ENCODE measurements around the gene BTBD19. TPM values are rescaled to one million over a fixed set of nuclear protein-coding genes. Genes with fewer than 3 reads are reported as not detected.

The BTBD19 gene
- total and polyA plus RNA-seq, 2 of the 8 experiments (the other 6 are each of a cell fraction or from before 2014, with no cell fraction given) = 1.1 TPM

DNA sequence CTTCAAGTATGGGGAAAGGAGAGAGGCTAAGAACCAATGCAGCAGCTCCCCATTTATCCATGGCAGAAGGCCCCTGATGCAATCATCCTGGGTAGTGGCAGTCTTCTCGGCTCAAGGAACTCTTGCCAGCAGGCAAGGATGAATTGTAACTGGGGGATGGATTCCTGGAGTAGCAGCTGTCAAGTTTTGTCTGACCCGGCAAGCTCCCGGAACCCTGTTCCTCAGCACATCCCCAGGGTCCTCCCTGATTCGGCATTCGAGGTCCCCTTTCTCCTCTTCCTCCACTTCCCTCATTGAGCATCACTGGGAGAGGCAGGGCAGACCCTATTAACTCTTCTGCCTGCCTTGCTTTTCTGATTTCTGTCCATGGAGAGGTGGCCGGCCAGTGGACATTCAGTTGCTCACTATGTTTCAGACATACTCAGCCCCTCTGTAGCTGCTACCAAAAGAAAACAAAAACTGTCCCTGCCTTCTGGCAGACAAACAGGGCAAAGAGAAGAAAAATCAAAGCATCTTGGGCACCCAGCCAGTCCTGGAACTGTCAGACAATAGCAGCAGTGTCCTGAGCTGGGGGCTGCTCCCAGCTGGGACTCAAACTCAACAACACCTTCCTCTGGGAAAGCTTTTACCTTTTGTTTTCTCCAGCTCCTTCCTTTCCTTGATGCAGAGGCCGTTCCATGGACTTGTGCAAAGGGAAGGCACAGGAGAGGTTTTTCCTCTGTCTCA, 40.3 kb downstream of the BTBD19 start:
- Histone ChIP-seq H2BK15ac (ENCODE audit: low read length) (no peak overlapping the region), H2BK5ac (ENCODE audit: low read depth, low read length) (no peak overlapping the region), H4K8ac (ENCODE audit: extremely low read depth, insufficient read depth, low read length) (no peak overlapping the region), H3K4ac (replicated peaks; ENCODE audit: insufficient read length, low read depth, low read length) (no peak overlapping the region), H3K4me3 (ENCODE audit: extremely low read depth in 1 of 4, insufficient read depth in 2 of 4, low read depth in 3 of 4, low read length in 4 of 4) (no peak overlapping the region), H3K27ac (ENCODE audit: low read depth, low read length) (no peak overlapping the region), H3K9me3 (ENCODE audit: insufficient read depth in 2 of 2, low read depth in 1 of 2, low read length in 1 of 2) (no peaks in the 10 kb centered on the region), H3K9ac (replicated peaks in 1 of 4; ENCODE audit: extremely low read depth in 1 of 4, low read depth in 3 of 4, low read length in 3 of 4) (no peak overlapping the region), H3K18ac (ENCODE audit: extremely low read depth, low read length) (no peak overlapping the region), H2BK120ac (replicated peaks; ENCODE audit: low read depth, low read length) (no peak overlapping the region), H3K56ac (replicated peaks; ENCODE audit: insufficient read length, low read depth, low read length) (no peak overlapping the region), H4K5ac (ENCODE audit: insufficient read length, low read depth, low read length) (no peak overlapping the region), H2BK12ac (ENCODE audit: low read depth, low read length) (no peak overlapping the region), H2AFZ (ENCODE audit: low read length) (no peak overlapping the region), H4K91ac (replicated peaks; ENCODE audit: insufficient read length, low read length) (no peak overlapping the region), H3K79me1 (ENCODE audit: low read depth, low read length) (no peaks in the 10 kb centered on the region), H3K4me1 (replicated peaks in 1 of 4; ENCODE audit: control insufficient read depth in 3 of 4, insufficient read depth in 4 of 4, low read length in 3 of 4) (no peaks in the 10 kb centered on the region), H2AK5ac (ENCODE audit: low read depth, low read length) (no peak overlapping the region), H2BK20ac (ENCODE audit: low read length) (no peak overlapping the region), H3K4me2 (ENCODE audit: insufficient read depth in 1 of 2, low read depth in 2 of 2, low read length in 2 of 2) (no peak overlapping the region), H3K23me2 (ENCODE audit: low read depth, low read length) (no peaks in the 10 kb centered on the region; the same call in 1 of the 2 replicates), H3K14ac (ENCODE audit: insufficient read length) (no peak overlapping the region), H3K36me3 (ENCODE audit: control insufficient read depth in 2 of 4, insufficient read depth in 4 of 4, low read length in 3 of 4) (no peaks in the 10 kb centered on the region), H3K27me3 (replicated peaks in 1 of 4; ENCODE audit: control insufficient read depth in 3 of 4, extremely low read depth in 1 of 4, insufficient read depth in 3 of 4, low read length in 3 of 4) (no peaks in the 10 kb centered on the region), H4K20me1 (replicated peaks in 1 of 2; ENCODE audit: control insufficient read depth in 1 of 2, insufficient read depth in 2 of 2, low read length in 2 of 2) (no peaks in the 10 kb centered on the region), H3K79me2 (ENCODE audit: control insufficient read depth in 1 of 2, insufficient read depth in 2 of 2, low read length in 2 of 2) (no peaks in the 10 kb centered on the region), H3K23ac (ENCODE audit: insufficient read length) (no peak overlapping the region)
- FAIRE-seq (no peak), DNase-seq (ENCODE audit: low read depth in 1 of 2, low spot score in 2 of 2) (no peak)
- TF ChIP-seq SP4 (IDR thresholded peaks at IDR 0.05; ENCODE audit: low read length) = no peak
- TF ChIP-seq ASH2L (IDR thresholded peaks at IDR 0.05; ENCODE audit: low read length) = no peak
- no peak for TF ChIP-seq CBX5 (IDR thresholded peaks at IDR 0.05; ENCODE audit: low read depth, low read length)
- TF ChIP-seq TBP (IDR thresholded peaks at IDR 0.05; ENCODE audit: low read depth, low read length) = no peak
- no peak for TF ChIP-seq CHD2 (IDR thresholded peaks at IDR 0.05; ENCODE audit: low read length)
- ChIA-PET CTCF (ENCODE audit: partially characterized antibody) (interaction anchor here (0.6 to 1.9 kb wide), 6 partner anchors 12 to 118 kb away, joined by 3 to 6 read pairs (median 4); partner anchors contain the start of genes PLK3 and RNU5D-1), POLR2A (ENCODE audit: partially characterized antibody) (interaction anchor here (0.8 to 1.8 kb wide), 3 partner anchors 28 to 40 kb away, joined by 3 to 7 read pairs (median 4); partner anchors contain the start of gene BTBD19)
- 89% methylated on average over 7 of the region's 7 CpGs; no CpG with 5 or more reads in 1 of the 2 experiments for WGBS, 2 experiments (ENCODE audit: extremely low coverage in 1 of 2, insufficient coverage in 1 of 2, insufficient read length in 1 of 2, insufficient replicate concordance in 2 of 2, low coverage in 1 of 2, low lambda C conversion rate in 2 of 2, missing lambda C conversion rate in 1 of 2)

Measured in H1 (cell line).